ENCODE data around the gene DENND11.

- no peak for TF ChIP-seq CSDC2 (CRISPR knock-in tag; IDR thresholded peaks at IDR 0.05)
- no peak for TF ChIP-seq PATZ1 (CRISPR knock-in tag; IDR thresholded peaks at IDR 0.05; ENCODE audit: borderline replicate concordance)
- TF ChIP-seq ZFP3 (CRISPR knock-in tag; IDR thresholded peaks at IDR 0.05): no peak
- no peak for TF ChIP-seq ZNF565 (CRISPR knock-in tag; conservative IDR thresholded peaks at IDR 0.05; ENCODE audit: low read depth)
- TF ChIP-seq ZC3H10 (CRISPR knock-in tag; IDR thresholded peaks at IDR 0.05): no peak
- TF ChIP-seq ESRRG (CRISPR knock-in tag; IDR thresholded peaks at IDR 0.05): no peak
- TF ChIP-seq TCF4 (CRISPR knock-in tag; IDR thresholded peaks at IDR 0.05; ENCODE audit: borderline replicate concordance): no peak
- TF ChIP-seq ZNF8 (CRISPR knock-in tag; IDR thresholded peaks at IDR 0.05): no peak
- no peak for TF ChIP-seq TSHZ2 (CRISPR knock-in tag; IDR thresholded peaks at IDR 0.05)
- no peak for TF ChIP-seq ZNF70 (CRISPR knock-in tag; IDR thresholded peaks at IDR 0.05)
- TF ChIP-seq CREB5 (CRISPR knock-in tag; IDR thresholded peaks at IDR 0.05; ENCODE audit: low read depth): no peak
- TF ChIP-seq ZFP30 (CRISPR knock-in tag; IDR thresholded peaks at IDR 0.05): no peak
- no peak for TF ChIP-seq ARNTL (CRISPR knock-in tag; IDR thresholded peaks at IDR 0.05; ENCODE audit: borderline replicate concordance, low read depth)
- TF ChIP-seq RARB (CRISPR knock-in tag; IDR thresholded peaks at IDR 0.05): no peak
Measured at GRCh38 chr7:141712603-141713255, 10.8 kb upstream of the DENND11 start.
